H1 (cell line): ENCODE data around the gene RPS29. TPM values are rescaled to one million over a fixed set of nuclear protein-coding genes. Genes with fewer than 3 reads are reported as not detected.

Source experiments
- ASH2L ChIP-seq: fragments of 200-600, 300-600 bp; sonication (generic); IDR thresholded peaks from one replicate; pipeline ENCODE4 v1.7.1; 2017; ENCODE audit warnings: low read length
- CHD7 ChIP-seq: fragments of 300-600 bp; sonication (generic); IDR thresholded peaks from 2 replicates; pipeline ENCODE4 v1.7.1; 2012; ENCODE audit warnings: low read length, moderate library complexity, mild to moderate bottlenecking, inconsistent platforms; ENCODE audit not compliant: insufficient replicate concordance
- HDAC6 ChIP-seq: IDR thresholded peaks from one replicate; pipeline ENCODE4 v1.7.1; 2012; ENCODE audit warnings: low read depth, mild to moderate bottlenecking, inconsistent platforms, low read length, moderate library complexity
- MAX ChIP-seq: IDR thresholded peaks from 2 replicates; pipeline ENCODE4 v1.6.1; 2012; ENCODE audit warnings: inconsistent platforms
- PHF8 ChIP-seq: fragments of 200-600 bp; sonication (generic); conservative IDR thresholded peaks from 2 replicates; pipeline ENCODE4 v1.7.1; 2012; ENCODE audit warnings: low read depth, mild to moderate bottlenecking, inconsistent platforms, low read length, moderate library complexity
- RAD21 ChIP-seq, 2 experiments: IDR thresholded peaks in 1 of 2; conservative IDR thresholded peaks in 1 of 2; 2 replicates each; pipeline ENCODE4 v1.6.1; 2011; ENCODE audit warnings: low read depth in 2 of 2, low read length in 2 of 2, improper control_type of control experiment in 1 of 2, inconsistent platforms in 1 of 2, mild to moderate bottlenecking in 1 of 2, moderate library complexity in 1 of 2
- RXRA ChIP-seq: IDR thresholded peaks from 2 replicates; pipeline ENCODE4 v1.6.1; 2011; ENCODE audit warnings: low read depth, mild to moderate bottlenecking, low read length, moderate library complexity; ENCODE audit not compliant: insufficient read depth
- SIX5 ChIP-seq: IDR thresholded peaks from 2 replicates; pipeline ENCODE4 v1.6.1; 2011; ENCODE audit warnings: mild to moderate bottlenecking, low read depth, low read length
- TEAD4 ChIP-seq: IDR thresholded peaks from 2 replicates; pipeline ENCODE4 v1.6.1; 2012; ENCODE audit warnings: low read depth, low read length, inconsistent platforms, mixed read lengths
- polyA plus RNA-seq, 7 experiments: library from polyadenylated mRNA; depleted of rRNA in 3 of 7; stranded (reverse) in 5 of 7; unstranded in 2 of 7; fragments of >200 nt in 5 of 7; fragments of 200-250 nt in 2 of 7; gene quantifications; 1 replicate in 5 of 7; 2 replicates in 1 of 7; 4 replicates in 1 of 7; pipeline versions ENCODE4 v1.2.1 to v1.2.3, GENCODE V29; 2011 to 2013; ENCODE audit warnings: missing spikeins in 2 of 7, mixed read lengths in 2 of 7
- total RNA-seq: library from RNA; stranded (reverse); fragmentation: NEBNext Ultra II Directional; extraction: Animal tissue kit (Norgen Biotek cat#: 25700); gene quantifications from 2 replicates; pipeline ENCODE4 v1.2.1, GENCODE V29; 2021

Gene RPS29
- total and polyA plus RNA-seq, 2 of the 8 experiments (the other 6 are each of a cell fraction or from before 2014, with no cell fraction given) = 2,193 to 23,165 TPM

- TF ChIP-seq CHD7 (no peak), ASH2L (no peak), RXRA (no peak), TEAD4 (no peak), RAD21 (IDR thresholded peaks at IDR 0.05 in 1 of 2, conservative IDR thresholded peaks at IDR 0.05 in 1 of 2; ENCODE audit: low read depth in 2 of 2, low read length in 2 of 2) (0 out of 4 replicates have a peak, but pooled peaks of 1 of the 2 experiments have one; percentile 1), HDAC6 (no peak), SIX5 (no peak), MAX (no peak), PHF8 (peak; percentile 83)
These were observed 34.3 kb upstream of the RPS29 start, which contains the start of the genes MGAT2 and RPL36AL (continued) for GRCh38 chr14:49620182-49621113.
